ENCODE data around the gene FIS1.

FIS1 gene

GRCh38 chr7:101235050-101235449 lies 9.8 kb downstream of the FIS1 start:
- DNase-seq = no peak

DNA sequence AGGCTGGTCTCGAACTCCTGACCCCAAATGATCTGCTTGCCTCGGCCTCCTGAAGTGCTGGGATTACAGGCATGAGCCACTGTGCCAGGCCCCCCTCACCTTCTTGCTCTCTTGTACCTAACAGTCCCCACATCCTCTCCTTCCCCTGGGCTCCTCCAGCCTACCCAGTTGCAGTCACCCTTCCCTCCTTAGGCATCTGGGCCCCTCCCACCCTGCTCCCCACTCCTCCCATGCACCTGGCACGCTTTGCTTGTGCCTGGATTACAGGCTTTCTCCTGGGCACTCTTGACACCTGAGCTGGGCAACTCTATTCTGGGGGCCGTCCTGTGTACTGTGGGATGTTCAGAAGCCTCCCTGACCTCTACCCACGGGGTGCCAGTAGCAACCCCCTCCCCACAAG lies 10.2 kb downstream of the FIS1 start:
- no peak for DNase-seq

- DNase-seq = no peak
Observed at GRCh38 chr7:101233907-101234547, 10.9 kb downstream of the FIS1 start.

DNA sequence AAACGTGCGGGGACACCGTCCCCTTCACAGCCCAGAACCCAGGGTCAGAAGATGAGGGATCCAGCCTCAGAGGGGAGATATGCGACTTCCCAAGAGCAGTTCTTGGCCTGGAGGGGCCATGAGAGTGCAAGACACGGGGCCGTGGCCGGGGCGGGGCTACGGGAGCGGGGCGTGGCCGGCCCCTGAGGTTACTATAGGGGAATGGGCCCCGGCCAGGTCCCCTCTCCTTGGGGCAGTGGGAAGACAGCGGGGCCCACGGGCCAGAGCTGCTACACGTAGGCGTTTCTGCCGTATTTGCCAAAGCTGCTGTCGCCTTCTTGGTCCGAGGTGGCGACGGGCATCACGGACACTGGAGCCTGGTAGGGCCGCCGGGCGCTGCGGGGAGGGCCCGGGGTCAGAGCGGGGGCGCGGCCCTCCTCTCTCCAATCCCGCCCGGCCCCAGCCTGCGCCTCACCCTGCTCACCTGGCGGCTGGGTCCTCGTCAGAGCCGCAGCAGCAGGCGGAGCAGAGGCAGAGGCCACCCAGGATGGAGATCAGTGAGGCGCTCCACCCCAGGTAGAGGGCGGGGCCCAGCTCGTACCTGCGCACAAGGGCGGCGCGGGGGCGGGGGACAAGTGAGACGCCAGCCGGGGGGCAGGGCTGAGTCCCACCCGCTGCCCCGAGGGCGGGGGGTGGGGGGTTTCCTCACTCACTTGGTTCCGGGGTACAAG lies 12.6 kb downstream of the FIS1 start:
- peak in 5 of 56 donors; percentile 4 to 40 (median 22) for DNase-seq

DNA sequence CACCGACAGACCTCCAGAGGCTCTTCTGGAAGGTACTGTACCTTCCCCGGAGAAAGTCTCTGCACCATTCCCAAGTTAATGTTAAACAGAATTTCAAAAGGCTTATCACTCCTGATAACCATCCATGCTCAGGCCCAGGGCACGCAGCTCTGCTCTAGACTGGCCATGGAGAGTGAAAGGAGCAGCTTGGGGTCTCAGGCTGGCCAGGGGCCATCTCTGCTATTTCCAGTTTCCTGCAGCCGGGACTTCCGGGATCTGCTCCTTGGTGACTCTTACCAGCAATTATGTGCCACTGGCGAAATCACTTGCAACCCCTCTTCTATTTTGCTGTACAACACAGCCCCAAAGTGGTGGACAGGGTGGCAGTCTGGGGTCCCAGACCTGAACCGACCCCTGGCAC lies 13.2 kb downstream of the FIS1 start:
- DNase-seq = no peak

- DNase-seq = no peak
Observed at GRCh38 chr7:101226721-101227120, 18.2 kb downstream of the FIS1 start.

DNA sequence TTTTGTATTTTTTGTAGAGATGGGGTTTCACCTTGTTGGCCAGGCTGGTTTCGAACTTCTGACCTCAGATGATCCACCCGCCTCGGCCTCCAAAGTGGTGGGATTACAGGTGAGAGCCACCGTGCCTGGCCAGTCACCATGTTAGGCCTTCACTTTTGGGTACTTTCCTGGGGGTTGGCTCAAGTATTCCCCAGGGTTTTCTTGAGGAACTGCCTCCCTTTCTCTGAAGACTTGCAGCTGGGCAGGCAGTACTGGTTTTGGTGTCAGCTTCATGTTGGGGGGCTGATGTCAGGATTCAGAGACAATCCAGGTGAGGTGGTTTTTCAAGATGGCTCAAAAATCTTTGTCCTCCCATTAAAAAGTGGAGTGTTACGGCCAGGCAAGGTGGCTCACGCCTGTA lies 19.2 kb downstream of the FIS1 start:
- DNase-seq = no peak

- no peak for DNase-seq
Observed at GRCh38 chr7:101223528-101223927, 21.4 kb downstream of the FIS1 start.

GRCh38 chr7:101222275-101222830 lies 22.5 kb downstream of the FIS1 start:
- no peak for DNase-seq

DNA sequence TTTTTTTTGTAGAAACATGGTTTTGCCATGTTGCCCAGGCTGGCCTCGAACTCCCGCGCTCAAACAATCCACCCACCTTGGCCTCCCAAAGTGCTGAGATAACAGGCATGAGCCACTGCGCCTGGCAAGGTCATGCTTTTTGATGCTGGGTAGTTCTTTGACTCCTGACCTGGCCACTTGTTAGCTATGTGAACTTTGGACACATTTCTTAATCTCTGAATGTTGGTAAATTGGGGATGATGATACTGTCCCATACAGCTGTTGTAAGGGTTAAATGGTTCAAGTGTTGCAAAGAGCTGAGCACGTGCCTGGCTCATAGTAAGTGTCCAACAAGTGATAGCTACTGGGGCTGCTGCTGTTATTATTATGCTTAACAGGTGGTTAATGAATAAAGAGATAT lies 24.6 kb downstream of the FIS1 start:
- no peak for DNase-seq

DNA sequence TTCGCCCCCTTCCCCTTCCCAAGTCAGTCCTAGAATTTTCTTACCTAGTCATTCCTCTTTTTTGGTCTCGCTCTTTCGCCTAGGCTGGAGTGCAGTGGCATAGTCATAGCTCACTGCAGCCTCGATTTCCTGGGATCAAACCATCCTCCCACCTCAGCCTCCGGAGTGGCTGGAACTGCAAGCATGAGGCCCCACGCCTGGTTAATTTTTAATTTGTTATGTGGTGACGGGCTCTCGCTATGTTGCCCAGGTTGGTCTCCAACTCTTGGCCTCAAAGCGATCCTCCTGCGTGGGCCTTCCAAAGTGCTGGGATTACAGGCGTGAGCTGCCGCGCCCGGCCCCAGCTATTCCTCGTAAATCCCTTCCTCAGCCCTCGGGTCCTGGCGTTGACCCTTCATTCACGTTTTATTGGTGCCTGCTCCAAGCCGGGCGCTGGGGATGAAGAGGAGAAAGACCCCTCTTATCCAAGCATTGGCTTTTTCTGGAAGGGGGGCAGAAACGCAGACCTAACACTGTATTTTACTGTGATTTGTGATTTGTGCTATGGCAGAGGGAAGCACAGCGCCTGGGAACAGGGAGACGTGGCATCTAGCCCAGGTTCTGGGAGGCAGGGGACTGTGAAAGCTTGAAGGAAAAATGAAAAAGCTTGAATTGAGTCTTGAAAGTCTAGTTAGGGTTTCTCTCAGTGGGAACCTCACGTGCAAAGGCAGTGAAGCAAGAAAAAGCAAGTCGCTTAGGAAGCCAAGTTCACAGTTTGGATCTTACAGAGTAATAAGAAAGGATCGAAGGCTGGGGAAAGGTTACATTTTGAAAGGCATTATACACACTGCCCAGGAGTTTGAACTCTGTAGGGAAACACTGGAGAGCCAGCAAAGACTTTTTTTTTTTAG lies 26.4 kb downstream of the FIS1 start:
- no peak for DNase-seq

GRCh38 chr7:101217388-101218235 lies 27.3 kb downstream of the FIS1 start, which contains the start of the genes PLOD3 and ZNHIT1:
Gene PLOD3, minus strand, starts transcription at chr7:101217581. Its CDS starts 307 bp downstream, at chr7:101217274.
Gene ZNHIT1, plus strand, starts transcription at chr7:101218165. Its CDS starts 31 bp downstream, at chr7:101218196.
- peak; percentile 60 to 97 (median 88) for DNase-seq

- DNase-seq = peak in 8 of 56 donors; percentile 11 to 56 (median 42)
Observed at GRCh38 chr7:101216860-101217387, 28.0 kb downstream of the FIS1 start.

DNA sequence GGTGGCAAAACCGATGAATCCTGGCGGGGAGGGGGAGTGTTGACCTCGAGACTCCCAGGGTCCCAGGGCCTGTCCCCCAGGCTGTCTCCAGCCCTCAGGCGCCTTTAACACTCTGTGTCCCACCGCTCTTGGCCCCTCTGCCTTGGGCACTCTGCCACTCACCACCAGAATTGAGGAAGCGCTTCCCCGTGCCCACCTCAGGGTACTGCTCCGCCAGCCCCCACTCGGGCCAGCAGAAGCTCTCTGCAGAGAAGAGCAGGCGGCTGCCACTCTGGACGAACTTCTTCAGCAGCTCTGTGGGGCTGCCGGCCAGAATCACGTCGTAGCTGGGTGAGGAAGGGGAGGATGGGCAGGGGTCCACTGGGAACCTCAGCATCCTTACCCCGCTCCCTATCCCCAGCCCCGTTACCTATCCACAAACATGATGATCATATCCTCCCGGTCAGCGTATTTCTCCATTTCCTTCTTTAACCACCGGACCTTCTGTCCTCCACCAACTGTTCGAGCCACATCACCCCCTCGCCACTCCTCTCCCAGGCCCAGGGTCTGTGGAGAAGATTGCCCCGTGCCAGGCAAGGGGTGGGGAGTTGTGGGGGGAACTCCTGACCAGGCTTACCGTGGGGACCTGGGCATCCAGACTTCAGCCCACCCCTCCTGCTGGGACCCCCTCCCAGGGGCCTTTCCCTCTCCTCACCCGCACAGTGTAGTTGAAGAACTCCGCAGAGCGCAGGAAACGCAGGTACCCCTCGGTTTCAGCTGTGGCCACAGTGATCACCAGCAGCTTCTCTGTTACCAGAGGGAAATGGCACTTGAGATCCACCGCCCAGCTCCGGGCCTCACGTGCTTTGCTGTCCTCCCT lies 28.7 kb downstream of the FIS1 start:
- DNase-seq = peak in 4 of 56 donors; percentile 7 to 40 (median 16)

DNA sequence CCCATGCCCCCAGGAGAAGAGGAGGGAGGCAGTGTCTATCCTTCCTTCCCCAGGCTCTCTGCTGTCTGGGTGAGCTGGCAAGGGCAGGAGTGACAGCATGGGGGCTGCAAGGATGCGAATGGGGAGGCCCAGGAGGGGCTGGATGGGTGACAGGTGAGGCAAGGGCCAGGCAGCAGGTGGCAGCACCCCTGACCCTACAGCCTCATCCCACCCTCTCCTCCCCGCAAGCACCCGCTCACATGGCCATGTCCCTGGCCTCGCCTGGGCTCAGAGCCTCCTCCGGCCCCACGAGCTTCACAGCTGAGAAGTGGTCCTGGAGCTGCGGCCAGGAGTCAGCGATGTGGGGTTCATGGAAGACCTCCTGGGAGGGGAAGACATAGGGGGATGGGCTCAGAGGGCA lies 32.9 kb downstream of the FIS1 start:
- no peak for DNase-seq

GRCh38 chr7:101211501-101211900 lies 33.4 kb downstream of the FIS1 start:
- DNase-seq = no peak

GRCh38 chr7:101210143-101210542 lies 34.7 kb downstream of the FIS1 start:
- no peak for DNase-seq

DNA sequence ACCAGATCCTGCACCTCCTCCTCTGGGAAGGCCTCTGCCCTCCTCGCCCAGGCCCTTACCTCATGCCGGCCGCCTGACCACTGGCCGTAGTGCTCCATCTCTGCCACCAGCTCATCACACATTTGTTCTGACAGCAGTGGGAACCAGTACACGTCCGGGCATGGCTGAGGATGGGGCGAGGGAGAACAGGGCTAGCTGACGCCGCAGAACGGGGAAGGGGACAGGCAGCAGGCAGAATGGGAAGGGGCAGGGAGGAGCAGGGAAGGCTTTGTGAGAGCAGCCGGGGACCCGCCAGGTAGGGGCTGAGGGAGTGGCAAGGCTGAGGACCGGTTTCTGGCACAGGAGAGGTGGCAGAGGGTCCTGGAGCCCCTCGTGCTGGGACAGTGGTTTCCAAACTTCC lies 36.1 kb downstream of the FIS1 start:
- no peak for DNase-seq

DNA sequence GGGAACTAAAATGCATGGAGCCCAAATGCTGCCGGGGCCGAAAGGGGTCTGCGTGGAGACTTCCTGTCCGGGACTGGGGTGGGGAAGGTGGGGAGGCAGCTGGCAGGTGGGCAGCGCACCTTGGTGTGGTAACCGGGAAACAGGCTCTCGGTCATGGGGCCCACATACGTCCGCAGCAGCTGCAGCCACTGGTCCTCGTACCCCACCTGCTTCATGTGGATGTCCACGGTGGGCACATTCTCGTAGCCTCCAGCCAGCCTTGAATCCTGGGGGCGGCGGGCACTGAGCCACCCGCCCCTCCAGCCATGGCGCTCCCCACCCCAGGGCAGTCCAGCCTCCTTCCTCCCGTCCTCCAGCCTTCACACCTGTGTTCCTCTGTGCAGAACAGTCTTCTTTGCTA lies 37.4 kb downstream of the FIS1 start:
- no peak for DNase-seq
